Measurements from ENCODE around the gene AATK. TPM values are rescaled to one million over a fixed set of nuclear protein-coding genes. Genes with fewer than 3 reads are reported as not detected.

The AATK gene
- total and polyA plus RNA-seq, 2 of the 4 experiments (the other 2 are of a cell fraction), result under 0.01 to 0.21 TPM

DNA sequence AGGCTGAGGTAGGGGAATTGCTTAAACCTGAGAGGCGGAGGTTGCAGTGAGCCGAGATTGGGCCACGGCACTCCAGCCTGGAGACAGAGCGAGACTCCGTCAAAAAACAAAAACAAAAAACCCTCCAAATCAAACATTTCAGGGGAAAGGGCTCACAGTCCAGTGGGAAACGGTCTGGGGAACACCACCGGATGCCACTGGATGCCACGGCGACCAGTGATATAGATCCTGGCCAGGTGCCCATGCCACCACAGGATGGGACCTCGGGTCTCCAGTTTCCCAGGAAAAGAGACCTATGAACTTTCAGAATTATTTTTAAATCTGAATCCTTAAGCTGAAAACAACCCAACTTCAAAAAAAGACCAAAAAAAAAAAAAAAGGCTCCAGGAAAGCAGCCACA lies 44.4 kb upstream of the AATK start:
- H2AK9ac ChIP-seq (replicated peaks; ENCODE audit: low read depth, low read length, poor library complexity), result no peak overlapping the region

More for the DNA sequence above, 44.4 kb upstream of the AATK start:
- Histone ChIP-seq H2BK15ac (ENCODE audit: low read depth, low read length) (no peak overlapping the region), H2BK5ac (ENCODE audit: low read depth, low read length, poor library complexity, severe bottlenecking) (no peak overlapping the region), H4K5ac (ENCODE audit: low read depth, low read length) (no peak overlapping the region), H4K91ac (ENCODE audit: insufficient read depth, low read depth, low read length) (no peak overlapping the region), H3K4me3 (ENCODE audit: insufficient read depth, low read depth, low read length) (no peak overlapping the region), H3K18ac (ENCODE audit: low read depth, low read length) (no peak overlapping the region), H3K79me1 (ENCODE audit: low read depth in 1 of 2, low read length in 2 of 2) (no peaks in the 10 kb centered on the region; a peak in 1 of 4 replicates), H4K8ac (ENCODE audit: low read depth in 2 of 2, low read length in 2 of 2) (no peak overlapping the region), H3K56ac (ENCODE audit: extremely low read depth, insufficient read depth, low read length) (no peak overlapping the region), H3K9me1 (ENCODE audit: insufficient read depth, low read length) (0 out of 2 replicates have a peak, but pooled peaks cover 6% of the 10 kb centered on the region), H2BK120ac (ENCODE audit: low read depth, low read length) (no peak overlapping the region), H3K27ac (ENCODE audit: insufficient read depth, low read length) (no peak overlapping the region), H3K27me3 (ENCODE audit: control insufficient read depth, insufficient read depth, low read length) (no peaks in the 10 kb centered on the region), H3K9me3 (ENCODE audit: control insufficient read depth, insufficient read depth, low read length) (no peaks in the 10 kb centered on the region), H3K4me1 (ENCODE audit: control insufficient read depth, insufficient read depth, low read length) (no peaks in the 10 kb centered on the region), H4K20me1 (ENCODE audit: insufficient read depth, low read length) (no peaks in the 10 kb centered on the region; the same call in 1 of the 2 replicates), H2AFZ (replicated peaks; ENCODE audit: low read length, poor library complexity) (no peak overlapping the region), H3K9ac (ENCODE audit: low read depth, low read length) (no peak overlapping the region), H3K4ac (ENCODE audit: low read depth, low read length) (no peak overlapping the region), H3K36me3 (ENCODE audit: control insufficient read depth, insufficient read depth, low read length) (peaks cover 3% of the 10 kb centered on the region; the same call in 1 of the 2 replicates), H2BK20ac (ENCODE audit: low read depth, low read length) (no peak overlapping the region), H2AK5ac (ENCODE audit: low read depth, low read length) (no peak overlapping the region), H3K14ac (replicated peaks; ENCODE audit: low read depth, low read length) (no peak overlapping the region), H3K4me2 (ENCODE audit: low read depth, low read length) (no peak overlapping the region), H3K23ac (ENCODE audit: low read depth, low read length) (no peak overlapping the region)
- intact Hi-C loops (cut with micrococcal nuclease), result no loop called here
- 80% methylated on average over 1 of the region's 10 CpGs; no CpG with 5 or more reads in 1 of the 2 experiments for WGBS, 2 experiments (ENCODE audit: extremely low coverage in 2 of 2, insufficient read length in 1 of 2)
- TF ChIP-seq MAFK (IDR thresholded peaks at IDR 0.05; ENCODE audit: low read depth, low read length), result no peak
- ChIA-PET CTCF (no interaction called here), POLR2A (ENCODE audit: unreplicated experiment) (no interaction called here)
- dilution Hi-C loops (cut with HindIII; ENCODE audit: low sequenced_read_pairs, unreplicated experiment), result no loop called here
- no TSS peak for BruUV-seq (replicated peaks)
- DNase-seq (no peak), ATAC-seq (ENCODE audit: low read depth) (no peak)
- in situ Hi-C loops (cut with MboI; ENCODE audit: low sequenced_read_pairs), result no loop called here

Data from IMR-90 (cell line).